SK-N-SH (cell line): Measurements from ENCODE around the gene CEP250.
"Not testable (repeated sequence)": the region's sequence is repeated elsewhere in the genome, so short reads cannot be mapped to it uniquely, and the experiment has no call there.

Experiments
- CHD2 ChIP-seq: fragments of 150-350 bp; IDR thresholded peaks from 2 replicates; pipeline ENCODE4 v1.6.1; 2018; ENCODE audit warnings: low read length; ENCODE audit not compliant: partially characterized antibody
- EP300 ChIP-seq, 2 experiments: IDR thresholded peaks; 2 replicates each; pipeline versions ENCODE4 v1.4.0 to v1.6.1; 2012; ENCODE audit warnings: borderline replicate concordance in 1 of 2, low read depth in 1 of 2, low read length in 1 of 2
- EZH2phosphoT487 ChIP-seq: fragments of 200-600 bp; sonication (generic); IDR thresholded peaks from 2 replicates; pipeline ENCODE4 v1.6.1; 2017; ENCODE audit warnings: low read depth, mixed run types, mild to moderate bottlenecking, antibody characterized with exemption, moderate library complexity, borderline replicate concordance
- FOXJ3 ChIP-seq: sonication (generic); formaldehyde crosslinking; IDR thresholded peaks from 2 replicates; pipeline ENCODE4 v1.5.1; 2020; ENCODE audit warnings: mild to moderate bottlenecking, missing genetic modification reagents
- GABPA ChIP-seq: IDR thresholded peaks from 2 replicates; pipeline ENCODE4 v1.4.0; 2012; ENCODE audit warnings: low read depth, mild to moderate bottlenecking
- JUND ChIP-seq: IDR thresholded peaks from 2 replicates; pipeline ENCODE4 v1.4.0; 2012
- POLR2AphosphoS5 ChIP-seq: IDR thresholded peaks from 2 replicates; pipeline ENCODE4 v1.6.1; 2012; ENCODE audit warnings: low read depth, low read length
- RAD21 ChIP-seq: IDR thresholded peaks from 2 replicates; pipeline ENCODE4 v1.6.1; 2012; ENCODE audit warnings: mild to moderate bottlenecking, low read length
- TAF1 ChIP-seq: IDR thresholded peaks from 2 replicates; pipeline ENCODE4 v1.6.1; 2012; ENCODE audit warnings: low read depth, mild to moderate bottlenecking, low read length, moderate library complexity, borderline replicate concordance
- TEAD4 ChIP-seq: IDR thresholded peaks from 2 replicates; pipeline ENCODE4 v1.4.0; 2012; ENCODE audit warnings: mild to moderate bottlenecking, borderline replicate concordance; ENCODE audit not compliant: insufficient read depth
- TF ChIP-seq, protein P1 (sequence below): IDR thresholded peaks from 2 replicates; pipeline ENCODE4 v1.4.0; 2012; ENCODE audit warnings: low read depth
- TF ChIP-seq, protein P2 (sequence below): fragments of 200-600 bp; sonication (generic); IDR thresholded peaks from 2 replicates; pipeline ENCODE4 v1.6.1; 2017; ENCODE audit warnings: antibody characterized with exemption, mild to moderate bottlenecking, moderate library complexity
- TF ChIP-seq, protein P3 (sequence below): IDR thresholded peaks from 2 replicates; pipeline ENCODE4; 2012

- not testable (repeated sequence) for TF ChIP-seq EP300 (IDR thresholded peaks at IDR 0.05; ENCODE audit: borderline replicate concordance in 1 of 2, low read depth in 1 of 2, low read length in 1 of 2); EZH2phosphoT487; CHD2; TAF1; POLR2AphosphoS5; GABPA; RAD21; TEAD4; JUND; FOXJ3
- TF ChIP-seq, protein P1, sequence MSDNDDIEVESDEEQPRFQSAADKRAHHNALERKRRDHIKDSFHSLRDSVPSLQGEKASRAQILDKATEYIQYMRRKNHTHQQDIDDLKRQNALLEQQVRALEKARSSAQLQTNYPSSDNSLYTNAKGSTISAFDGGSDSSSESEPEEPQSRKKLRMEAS = not testable (repeated sequence)
- TF ChIP-seq, protein P2, sequence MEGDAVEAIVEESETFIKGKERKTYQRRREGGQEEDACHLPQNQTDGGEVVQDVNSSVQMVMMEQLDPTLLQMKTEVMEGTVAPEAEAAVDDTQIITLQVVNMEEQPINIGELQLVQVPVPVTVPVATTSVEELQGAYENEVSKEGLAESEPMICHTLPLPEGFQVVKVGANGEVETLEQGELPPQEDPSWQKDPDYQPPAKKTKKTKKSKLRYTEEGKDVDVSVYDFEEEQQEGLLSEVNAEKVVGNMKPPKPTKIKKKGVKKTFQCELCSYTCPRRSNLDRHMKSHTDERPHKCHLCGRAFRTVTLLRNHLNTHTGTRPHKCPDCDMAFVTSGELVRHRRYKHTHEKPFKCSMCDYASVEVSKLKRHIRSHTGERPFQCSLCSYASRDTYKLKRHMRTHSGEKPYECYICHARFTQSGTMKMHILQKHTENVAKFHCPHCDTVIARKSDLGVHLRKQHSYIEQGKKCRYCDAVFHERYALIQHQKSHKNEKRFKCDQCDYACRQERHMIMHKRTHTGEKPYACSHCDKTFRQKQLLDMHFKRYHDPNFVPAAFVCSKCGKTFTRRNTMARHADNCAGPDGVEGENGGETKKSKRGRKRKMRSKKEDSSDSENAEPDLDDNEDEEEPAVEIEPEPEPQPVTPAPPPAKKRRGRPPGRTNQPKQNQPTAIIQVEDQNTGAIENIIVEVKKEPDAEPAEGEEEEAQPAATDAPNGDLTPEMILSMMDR = not testable (repeated sequence)
- TF ChIP-seq, protein P3, sequence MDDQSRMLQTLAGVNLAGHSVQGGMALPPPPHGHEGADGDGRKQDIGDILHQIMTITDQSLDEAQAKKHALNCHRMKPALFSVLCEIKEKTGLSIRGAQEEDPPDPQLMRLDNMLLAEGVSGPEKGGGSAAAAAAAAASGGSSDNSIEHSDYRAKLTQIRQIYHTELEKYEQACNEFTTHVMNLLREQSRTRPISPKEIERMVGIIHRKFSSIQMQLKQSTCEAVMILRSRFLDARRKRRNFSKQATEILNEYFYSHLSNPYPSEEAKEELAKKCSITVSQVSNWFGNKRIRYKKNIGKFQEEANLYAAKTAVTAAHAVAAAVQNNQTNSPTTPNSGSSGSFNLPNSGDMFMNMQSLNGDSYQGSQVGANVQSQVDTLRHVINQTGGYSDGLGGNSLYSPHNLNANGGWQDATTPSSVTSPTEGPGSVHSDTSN = not testable (repeated sequence)
These were observed 5.5 kb upstream of the CEP250 start for GRCh38 chr20:35449855-35450254.
